Measurements from ENCODE around the gene PXDN.

GRCh38 chr2:1766425-1766824, 22.1 kb upstream of the PXDN start:
- TF ChIP-seq CTCF (IDR thresholded peaks at IDR 0.05; ENCODE audit: low read length) (no peak), EZH2 (optimal IDR thresholded peaks at IDR 0.05; ENCODE audit: low read depth, low read length) (no peak)

All from MM.1S (cell line).